ENCODE data around the gene TOLLIP.
"Not testable (repeated sequence)": the region's sequence is repeated elsewhere in the genome, so short reads cannot be mapped to it uniquely, and the experiment has no call there.

The TOLLIP gene

DNA sequence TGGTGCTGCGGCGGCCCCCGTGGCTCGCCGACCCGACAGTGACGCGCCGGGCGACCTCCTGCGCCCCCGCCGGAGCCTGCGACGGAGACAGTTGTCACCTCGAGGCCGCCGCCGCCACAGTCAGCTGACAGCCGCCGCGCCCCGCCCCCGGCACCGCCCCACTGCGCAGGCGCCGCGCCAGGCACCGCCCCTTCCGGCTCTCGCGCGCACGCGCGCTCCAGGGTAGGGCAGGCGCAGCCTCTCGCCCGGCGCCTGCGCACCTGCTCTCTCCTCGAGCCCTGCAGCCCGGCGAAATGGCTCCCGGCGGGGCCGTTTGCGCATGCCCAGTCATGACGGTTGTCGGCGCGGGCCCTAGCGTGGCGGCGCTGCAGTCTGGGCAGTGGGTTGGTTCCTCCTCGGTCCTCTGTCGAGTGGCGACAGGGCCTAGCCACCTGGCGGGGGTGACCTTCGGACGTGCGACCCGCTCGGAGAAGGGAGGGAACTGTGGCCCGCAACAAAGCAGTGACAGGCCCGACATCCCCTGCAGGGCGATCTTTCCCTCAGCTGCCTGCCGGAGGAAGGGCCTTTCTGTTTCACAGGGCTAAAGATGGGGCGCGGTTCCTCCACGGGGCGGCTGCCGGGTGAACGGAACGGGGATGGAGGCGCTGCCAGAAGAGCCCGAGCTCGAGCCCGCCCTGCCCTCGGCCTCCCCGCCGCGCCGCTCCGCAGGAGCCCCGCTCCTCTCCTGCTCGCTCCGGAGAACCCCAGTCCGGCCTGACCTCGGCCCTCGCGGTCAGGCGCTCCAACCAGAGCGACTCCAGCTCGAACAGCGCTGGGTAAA lies at the start of gene TOLLIP:
TOLLIP (minus strand) TSS at position 135 of the 820 bp plus-strand sequence; CDS start at position 1, 134 bp downstream.
- DNase-seq (ENCODE audit: low spot score), result peak; percentile 96

GRCh38 chr11:1358931-1359330 lies 49.5 kb upstream of the TOLLIP start:
- DNase-seq (ENCODE audit: low spot score), result not testable (repeated sequence)

- DNase-seq (ENCODE audit: low spot score), result no peak
Measured at GRCh38 chr11:1358286-1358685, 48.9 kb upstream of the TOLLIP start.

GRCh38 chr11:1356478-1356960 lies 47.1 kb upstream of the TOLLIP start:
- no peak for DNase-seq (ENCODE audit: low spot score)

DNA sequence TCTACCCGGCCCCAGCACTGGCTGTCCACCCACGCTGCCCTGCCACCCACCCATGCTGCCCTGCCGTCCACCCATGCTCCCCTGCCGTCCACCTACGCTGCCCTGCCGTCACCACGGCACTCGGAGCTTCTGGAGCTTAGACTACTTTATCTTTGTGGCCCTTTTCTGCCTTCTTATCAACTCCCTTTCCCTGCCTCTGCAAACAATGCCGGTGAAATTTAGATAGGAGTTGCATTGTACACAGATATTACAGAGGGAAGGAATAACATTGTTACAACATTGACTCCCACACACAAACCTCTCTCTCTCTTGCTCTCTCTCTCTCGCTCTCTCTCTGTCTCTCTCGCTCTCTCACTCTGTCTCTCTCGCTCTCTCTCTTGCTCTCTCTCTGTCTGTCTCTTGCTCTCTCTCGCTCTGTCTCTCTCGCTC lies 46.6 kb upstream of the TOLLIP start:
- no peak for DNase-seq (ENCODE audit: low spot score)

GRCh38 chr11:1354125-1354938 lies 44.9 kb upstream of the TOLLIP start:
- no peak for DNase-seq (ENCODE audit: low spot score)

GRCh38 chr11:1353383-1354124 lies 44.1 kb upstream of the TOLLIP start:
- DNase-seq (ENCODE audit: low spot score), result no peak

- no peak for DNase-seq (ENCODE audit: low spot score)
Measured at GRCh38 chr11:1352696-1353382, 43.4 kb upstream of the TOLLIP start.

GRCh38 chr11:1351278-1351937 lies 42.0 kb upstream of the TOLLIP start:
- no peak for DNase-seq (ENCODE audit: low spot score)

- no peak for DNase-seq (ENCODE audit: low spot score)
Measured at GRCh38 chr11:1350086-1350725, 40.8 kb upstream of the TOLLIP start.

DNA sequence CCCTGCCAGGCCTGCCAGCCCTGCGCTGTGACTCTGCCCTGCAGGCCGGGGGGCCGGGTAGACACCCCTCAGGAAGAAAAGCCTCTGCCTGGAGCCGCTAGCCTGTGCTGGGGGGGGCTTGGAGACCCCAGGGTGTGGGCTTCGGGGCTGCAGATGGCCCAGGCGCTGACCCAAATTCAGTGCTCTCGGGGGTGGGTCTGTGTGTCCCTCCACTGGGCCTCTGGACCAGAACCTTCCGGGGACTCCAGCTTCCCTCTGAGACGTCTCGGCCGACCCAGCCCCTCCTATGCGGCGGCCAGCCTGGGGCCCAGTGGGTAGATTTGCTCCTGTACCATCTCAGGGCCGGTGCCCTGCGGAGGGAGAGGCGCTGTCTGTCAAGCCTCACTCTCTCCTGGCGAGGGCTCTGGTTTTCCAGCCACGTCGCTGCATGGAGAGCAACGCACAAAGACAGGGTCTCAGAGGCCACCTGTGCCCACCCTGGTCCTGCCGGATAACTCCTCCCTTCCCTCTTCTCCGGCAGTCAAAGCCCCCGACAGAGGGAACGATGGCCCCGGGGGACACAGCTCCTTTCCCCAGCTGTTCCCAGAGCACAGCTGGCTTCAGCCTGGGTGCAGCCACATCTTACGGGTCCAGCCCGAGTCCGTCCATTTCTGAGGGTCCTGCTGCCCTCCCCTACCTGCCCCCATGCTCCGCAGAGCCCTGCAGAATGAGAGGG lies 40.1 kb upstream of the TOLLIP start:
- DNase-seq (ENCODE audit: low spot score), result no peak

- no peak for DNase-seq (ENCODE audit: low spot score)
Measured at GRCh38 chr11:1348796-1349326, 39.4 kb upstream of the TOLLIP start.

DNA sequence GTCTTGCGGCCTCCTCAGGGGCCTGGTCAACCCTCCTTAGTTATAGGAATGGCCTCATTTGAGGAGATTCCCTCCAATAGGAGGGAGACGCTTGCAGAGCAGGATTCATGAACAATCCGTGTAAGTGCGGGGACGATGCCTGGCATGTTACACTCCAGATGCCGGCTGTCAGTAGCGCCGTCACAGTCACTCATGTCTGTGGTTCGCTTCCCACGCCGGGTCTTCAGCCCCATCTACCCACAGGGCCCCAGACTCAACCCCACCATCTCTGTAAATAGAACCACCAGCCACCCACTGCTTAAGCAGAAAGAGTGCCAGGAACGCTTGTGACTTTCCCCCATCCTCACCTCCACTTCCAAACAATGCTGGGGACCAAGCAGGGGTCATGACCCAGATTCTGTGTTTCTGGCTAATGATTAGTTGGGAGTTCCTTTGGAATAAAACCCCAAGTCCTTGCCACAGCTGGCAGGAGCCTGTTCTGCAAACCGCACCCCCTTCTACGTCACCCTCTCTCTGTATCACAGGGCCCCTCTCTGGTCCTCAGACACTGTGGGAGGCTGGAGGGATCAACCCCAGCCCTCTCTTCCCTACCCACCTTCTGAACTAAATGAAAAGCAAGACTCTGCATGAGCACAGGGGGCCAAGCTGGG lies 38.8 kb upstream of the TOLLIP start:
- DNase-seq (ENCODE audit: low spot score), result no peak

- DNase-seq (ENCODE audit: low spot score), result not testable (repeated sequence)
Measured at GRCh38 chr11:1347411-1347999, 38.1 kb upstream of the TOLLIP start.

GRCh38 chr11:1346669-1347390 lies 37.4 kb upstream of the TOLLIP start:
- DNase-seq (ENCODE audit: low spot score), result no peak

GRCh38 chr11:1345737-1346513 lies 36.5 kb upstream of the TOLLIP start:
- DNase-seq (ENCODE audit: low spot score), result no peak

DNA sequence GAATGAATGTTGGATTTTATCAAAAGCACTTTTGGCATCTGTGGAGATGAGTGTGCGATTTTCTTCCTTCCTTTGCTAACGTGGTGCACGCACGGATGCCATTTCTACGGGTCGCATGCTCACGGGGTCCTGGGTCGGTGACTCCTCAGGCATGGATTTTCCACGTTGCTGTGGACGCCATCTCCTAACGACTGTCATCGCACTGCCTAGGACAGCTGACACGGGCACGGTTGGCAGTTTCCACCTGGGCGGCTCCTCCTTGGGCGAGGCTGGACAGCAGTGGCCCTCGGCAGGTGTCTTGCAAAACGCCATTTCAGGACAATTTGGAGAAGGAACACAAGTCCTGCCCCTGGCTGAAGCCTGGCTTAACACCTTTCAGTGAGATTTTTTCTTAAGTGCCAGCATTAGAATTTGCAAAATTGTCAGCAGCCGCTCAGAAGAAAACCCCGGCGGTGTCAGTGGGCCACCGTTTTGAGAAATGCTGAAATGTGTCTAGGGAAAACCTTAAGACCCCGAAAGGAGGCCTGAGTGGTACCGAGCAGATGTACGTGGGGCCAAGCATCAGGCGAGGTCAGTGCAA lies 34.7 kb upstream of the TOLLIP start:
- DNase-seq (ENCODE audit: low spot score), result no peak
